Measurements from ENCODE around the gene EPB41L2. TPM values are rescaled to one million over a fixed set of nuclear protein-coding genes. Genes with fewer than 3 reads are reported as not detected.

EPB41L2 gene
- total RNA-seq, 4 donors from 2014 or later = 104 to 317 (median 144) TPM

- ATAC-seq (ENCODE audit: low FRiP score) (no peak), DNase-seq (ENCODE audit: low spot score) (no peak)
- TF ChIP-seq CTCF (IDR thresholded peaks at IDR 0.05) = no peak
These were observed 197.3 kb downstream of the EPB41L2 start for GRCh38 chr6:130865793-130866192.

- ATAC-seq (ENCODE audit: low FRiP score) (no peak), DNase-seq (ENCODE audit: low spot score) (no peak)
- no peak for TF ChIP-seq CTCF (IDR thresholded peaks at IDR 0.05)
These were observed 198.7 kb downstream of the EPB41L2 start for GRCh38 chr6:130864344-130864743.

GRCh38 chr6:130863415-130864230 lies 199.4 kb downstream of the EPB41L2 start:
- TF ChIP-seq CTCF (IDR thresholded peaks at IDR 0.05) = no peak
- no peak for DNase-seq (ENCODE audit: low spot score)
- ATAC-seq (ENCODE audit: low FRiP score) = no peak

GRCh38 chr6:130862370-130862769 lies 200.7 kb downstream of the EPB41L2 start:
- DNase-seq (ENCODE audit: low spot score) (no peak), ATAC-seq (ENCODE audit: low FRiP score) (no peak)

GRCh38 chr6:130859161-130859867 lies 203.7 kb downstream of the EPB41L2 start:
- no peak for ATAC-seq (ENCODE audit: low FRiP score)
- no peak for DNase-seq (ENCODE audit: low spot score)
- no peak for TF ChIP-seq CTCF (IDR thresholded peaks at IDR 0.05)

More at GRCh38 chr6:130862370-130862769, 200.7 kb downstream of the EPB41L2 start:
- TF ChIP-seq CTCF (IDR thresholded peaks at IDR 0.05) = no peak

GRCh38 chr6:130858498-130859160 lies 204.4 kb downstream of the EPB41L2 start:
- ATAC-seq (ENCODE audit: low FRiP score) (no peak), DNase-seq (ENCODE audit: low spot score) (no peak)
- TF ChIP-seq CTCF (IDR thresholded peaks at IDR 0.05) = no peak

Data from omental fat pad (tissue), 4 donors.